ENCODE data around the gene LHX5. TPM values are rescaled to one million over a fixed set of nuclear protein-coding genes. Genes with fewer than 3 reads are reported as not detected.

LHX5 gene
- total and polyA plus RNA-seq, 4 donors: not detected

- ATAC-seq (ENCODE audit: insufficient read depth, low FRiP score): no peak
- peaks cover 0 to 17% (median 9%) of the 10 kb centered on the region in 3 donors for H3K27me3 ChIP-seq (ENCODE audit: control insufficient read depth in 3 of 3, insufficient read depth in 3 of 3, low read length in 2 of 3)
- no peaks in the 10 kb centered on the region for H3K4me1 ChIP-seq (ENCODE audit: control insufficient read depth in 5 of 5, insufficient read depth in 5 of 5, low read length in 5 of 5)
- H3K36me3 ChIP-seq (ENCODE audit: control insufficient read depth in 4 of 4, insufficient read depth in 4 of 4, low read length in 4 of 4): no peaks in the 10 kb centered on the region
- DNase-seq: no peak
- H3K4me3 ChIP-seq: no peak overlapping the region
- H3K27ac ChIP-seq (ENCODE audit: low read depth in 1 of 2, low read length in 1 of 2): no peak overlapping the region
- TF ChIP-seq CTCF (IDR thresholded peaks at IDR 0.05; ENCODE audit: control extremely low read depth, extremely low read depth): no peak
- 82 to 89% methylated on average over 4 of the region's 4 CpGs for WGBS, 2 donors
- no peak overlapping the region for H3K9ac ChIP-seq (ENCODE audit: insufficient read depth in 1 of 2, low read length in 2 of 2)
- no peaks in the 10 kb centered on the region for H3K9me3 ChIP-seq (ENCODE audit: control insufficient read depth in 4 of 4, insufficient read depth in 3 of 4, low read length in 3 of 4)
Measured at GRCh38 chr12:113438523-113439300, 33.0 kb downstream of the LHX5 start.

- no peak for ATAC-seq (ENCODE audit: insufficient read depth, low FRiP score)
- WGBS, 2 donors: 62 to 72% methylated on average over 9 of the region's 9 CpGs
Measured at GRCh38 chr12:113437729-113438100, 34.0 kb downstream of the LHX5 start.

GRCh38 chr12:113436993-113437728 is 34.5 kb downstream of the LHX5 start:
- H3K4me1 ChIP-seq (ENCODE audit: control insufficient read depth in 5 of 5, insufficient read depth in 5 of 5, low read length in 5 of 5): no peaks in the 10 kb centered on the region
- no peaks in the 10 kb centered on the region for H3K36me3 ChIP-seq (ENCODE audit: control insufficient read depth in 4 of 4, insufficient read depth in 4 of 4, low read length in 4 of 4)
- ATAC-seq (ENCODE audit: insufficient read depth, low FRiP score): no peak
- no peaks in the 10 kb centered on the region for H3K9me3 ChIP-seq (ENCODE audit: control insufficient read depth in 4 of 4, insufficient read depth in 3 of 4, low read length in 3 of 4)
- 78 to 83% methylated on average over 6 of the region's 6 CpGs for WGBS, 2 donors
- no peak for TF ChIP-seq CTCF (IDR thresholded peaks at IDR 0.05; ENCODE audit: control extremely low read depth, extremely low read depth)
- H3K27ac ChIP-seq (ENCODE audit: low read depth in 1 of 2, low read length in 1 of 2): no peak overlapping the region
- H3K9ac ChIP-seq (ENCODE audit: insufficient read depth in 1 of 2, low read length in 2 of 2): no peak overlapping the region
- no peak overlapping the region for H3K4me3 ChIP-seq
- DNase-seq: no peak
- peaks cover 0 to 9% (median 8%) of the 10 kb centered on the region in 3 donors for H3K27me3 ChIP-seq (ENCODE audit: control insufficient read depth in 3 of 3, insufficient read depth in 3 of 3, low read length in 2 of 3)

More at GRCh38 chr12:113437729-113438100, 34.0 kb downstream of the LHX5 start:
- H3K9me3 ChIP-seq (ENCODE audit: control insufficient read depth in 4 of 4, insufficient read depth in 3 of 4, low read length in 3 of 4): no peaks in the 10 kb centered on the region
- peaks cover 0 to 9% (median 9%) of the 10 kb centered on the region in 3 donors for H3K27me3 ChIP-seq (ENCODE audit: control insufficient read depth in 3 of 3, insufficient read depth in 3 of 3, low read length in 2 of 3)
- no peak for TF ChIP-seq CTCF (IDR thresholded peaks at IDR 0.05; ENCODE audit: control extremely low read depth, extremely low read depth)
- no peak for DNase-seq
- H3K4me3 ChIP-seq: no peak overlapping the region
- H3K36me3 ChIP-seq (ENCODE audit: control insufficient read depth in 4 of 4, insufficient read depth in 4 of 4, low read length in 4 of 4): no peaks in the 10 kb centered on the region
- H3K4me1 ChIP-seq (ENCODE audit: control insufficient read depth in 5 of 5, insufficient read depth in 5 of 5, low read length in 5 of 5): no peaks in the 10 kb centered on the region
- no peak overlapping the region for H3K27ac ChIP-seq (ENCODE audit: low read depth in 1 of 2, low read length in 1 of 2)
- H3K9ac ChIP-seq (ENCODE audit: insufficient read depth in 1 of 2, low read length in 2 of 2): no peak overlapping the region
